A673 (cell line): ENCODE data around the gene TACC2. TPM values are rescaled to one million over a fixed set of nuclear protein-coding genes. Genes with fewer than 3 reads are reported as not detected.

Experiments
- BruUV-seq: library from RNA; stranded (reverse); fragments of 400-500 nt; replicated peaks from 2 replicates; lab custom pipeline; 2021; lab: Mats Ljungman, UMichigan
- CTCF ChIA-PET: fragments of 300-600 bp; sonication (Branson Sonifier 250); formaldehyde crosslinking; loops from one replicate; lab custom pipeline; 2022; ENCODE audit warnings: antibody characterized with exemption; lab: Charles Lee
- POLR2A ChIA-PET: fragments of 300-600 bp; sonication (Branson Sonifier 250); formaldehyde crosslinking; loops from one replicate; lab custom pipeline; 2022; ENCODE audit warnings: antibody characterized with exemption; ENCODE audit not compliant: low non-redundant PET; lab: Charles Lee
- DNase-seq: peaks from one replicate; pipeline ENCODE4 v3.0.0-alpha.2; 2015; ENCODE audit warnings: low spot score
- H3K27ac ChIP-seq: fragments of 200-600 bp; sonication (generic); 2 replicates; pipeline ENCODE4 v1.5.1; 2016; ENCODE audit warnings: mixed run types, low read depth, mild to moderate bottlenecking, mixed read lengths, antibody characterized with exemption, low read length; ENCODE audit not compliant: poor library complexity, severe bottlenecking
- H3K27me3 ChIP-seq: fragments of 200-600 bp; sonication (generic); replicated peaks from 2 replicates; pipeline ENCODE4 v1.6.1; 2017; ENCODE audit warnings: mixed run types, low read depth, mild to moderate bottlenecking, mixed read lengths, antibody characterized with exemption, low read length; ENCODE audit not compliant: insufficient read depth, poor library complexity
- H3K36me3 ChIP-seq: fragments of 200-600 bp; sonication (generic); 2 replicates; pipeline ENCODE4 v1.6.1; 2016; ENCODE audit warnings: mixed run types, mild to moderate bottlenecking, mixed read lengths, antibody characterized with exemption, low read length; ENCODE audit not compliant: insufficient read depth, poor library complexity, severe bottlenecking
- H3K4me1 ChIP-seq: fragments of 200-600 bp; sonication (generic); 2 replicates; pipeline ENCODE4 v1.6.1; 2017; ENCODE audit warnings: mixed run types, mild to moderate bottlenecking, mixed read lengths, antibody characterized with exemption, low read length; ENCODE audit not compliant: insufficient read depth, poor library complexity, severe bottlenecking
- H3K4me3 ChIP-seq: fragments of 200-600 bp; sonication (generic); 2 replicates; pipeline ENCODE4 v1.5.1; 2016; ENCODE audit warnings: low read depth, mixed run types, mild to moderate bottlenecking, mixed read lengths, low read length; ENCODE audit not compliant: poor library complexity, severe bottlenecking
- H3K9me3 ChIP-seq: fragments of 200-600 bp; sonication (generic); 2 replicates; pipeline ENCODE4 v1.6.1; 2016; ENCODE audit warnings: mixed run types, low read depth, mild to moderate bottlenecking, mixed read lengths, antibody characterized with exemption, low read length; ENCODE audit not compliant: poor library complexity, severe bottlenecking
- CTCF ChIP-seq: fragments of 300-800, 200-600 bp; sonication (generic); conservative IDR thresholded peaks from 2 replicates; pipeline ENCODE4 v1.5.1; 2017; ENCODE audit warnings: low read depth, mild to moderate bottlenecking, antibody characterized with exemption, low read length, moderate library complexity, mixed read lengths
- EZH2 ChIP-seq: fragments of 200-600 bp; sonication (generic); IDR thresholded peaks from 2 replicates; pipeline ENCODE4 v1.6.1; 2017; ENCODE audit warnings: borderline replicate concordance, low read depth, mild to moderate bottlenecking, mixed read lengths, antibody characterized with exemption, low read length; ENCODE audit not compliant: poor library complexity, severe bottlenecking
- intact Hi-C: fragments of 100-400 bp; cut with micrococcal nuclease; formaldehyde crosslinking; loops from one replicate; pipeline ENCODE4 v1.10.0; 2022; ENCODE audit not compliant: unreplicated experiment
- total RNA-seq: library from RNA; stranded (reverse); gene quantifications from 2 replicates; pipeline ENCODE4 v1.2.3, GENCODE V29; 2021

Gene TACC2
- total RNA-seq, 1 experiment from 2014 or later = 0.62 TPM

GRCh38 chr10:122047560-122047959, 58.6 kb downstream of the TACC2 start:
- Histone ChIP-seq H3K4me3 (no peak overlapping the region), H3K27me3 (peaks cover 14% of the 10 kb centered on the region), H3K9me3 (no peaks in the 10 kb centered on the region), H3K4me1 (no peaks in the 10 kb centered on the region), H3K27ac (no peak overlapping the region), H3K36me3 (no peaks in the 10 kb centered on the region)
- no peak for TF ChIP-seq CTCF
- TF ChIP-seq EZH2 = no peak
- intact Hi-C loops = no loop called here
- no peak for DNase-seq
- ChIA-PET POLR2A (no interaction called here), CTCF (no interaction called here)
- BruUV-seq = no TSS peak

GRCh38 chr10:122049076-122049475, 60.1 kb downstream of the TACC2 start:
- no peak overlapping the region for H3K4me3 ChIP-seq
- intact Hi-C loops = no loop called here
- H3K9me3 ChIP-seq = no peaks in the 10 kb centered on the region
- ChIA-PET POLR2A (no interaction called here), CTCF (no interaction called here)
- BruUV-seq = no TSS peak
- DNase-seq = no peak
- H3K27ac ChIP-seq = no peak overlapping the region
- no peaks in the 10 kb centered on the region for H3K4me1 ChIP-seq
- no peak for TF ChIP-seq CTCF
- TF ChIP-seq EZH2 = no peak
- H3K36me3 ChIP-seq = no peaks in the 10 kb centered on the region
- peaks cover 11% of the 10 kb centered on the region for H3K27me3 ChIP-seq

GRCh38 chr10:122050311-122050710, 61.3 kb downstream of the TACC2 start:
- ChIA-PET POLR2A (no interaction called here), CTCF (no interaction called here)
- intact Hi-C loops = no loop called here

More at GRCh38 chr10:122050311-122050710, 61.3 kb downstream of the TACC2 start:
- Histone ChIP-seq H3K9me3 (no peaks in the 10 kb centered on the region), H3K27me3 (peaks cover under 1% of the 10 kb centered on the region), H3K36me3 (no peaks in the 10 kb centered on the region), H3K4me1 (no peaks in the 10 kb centered on the region), H3K27ac (no peak overlapping the region), H3K4me3 (no peak overlapping the region)
- no peak for DNase-seq
- BruUV-seq = no TSS peak
- TF ChIP-seq CTCF (no peak), EZH2 (no peak)
